IMR-90 (cell line): ENCODE data around the gene TBC1D24. TPM values are rescaled to one million over a fixed set of nuclear protein-coding genes. Genes with fewer than 3 reads are reported as not detected.

ENCODE experiments used
- ATAC-seq: fragments of 200-7000 bp; cut with Tn5 transposase; 2 replicates; pipeline ENCODE4 v1.9.1; 2020; ENCODE audit warnings: low read depth, mild to moderate bottlenecking, moderate library complexity
- BruUV-seq: library from RNA; stranded (reverse); fragments of 400-500 nt; replicated peaks from 2 replicates; lab custom pipeline; 2021; lab: Mats Ljungman, UMichigan
- CTCF ChIA-PET: fragments of 300-600 bp; formaldehyde crosslinking; extraction: SDS; loops from one replicate; lab custom pipeline; 2021; ENCODE audit warnings: antibody characterized with exemption; lab: Yijun Ruan, JAX
- POLR2A ChIA-PET: fragments of 300-600 bp; sonication (Branson Sonifier 250); formaldehyde crosslinking; loops from one replicate; lab custom pipeline; 2022; ENCODE audit warnings: antibody characterized with exemption; ENCODE audit not compliant: unreplicated experiment; lab: Charles Lee
- DNase-seq: peaks from one replicate; pipeline ENCODE4 v3.0.0; 2013
- H2AFZ ChIP-seq: replicated peaks from 2 replicates; pipeline ENCODE3; 2013; ENCODE audit warnings: low read length, mild to moderate bottlenecking; ENCODE audit not compliant: poor library complexity
- H2AK5ac ChIP-seq: 2 replicates; pipeline ENCODE4 v1.6.1; 2013; ENCODE audit warnings: low read depth, low read length, inconsistent platforms
- H2AK9ac ChIP-seq: replicated peaks from 2 replicates; pipeline ENCODE3; 2013; ENCODE audit warnings: mild to moderate bottlenecking, low read depth, low read length, moderate library complexity; ENCODE audit not compliant: poor library complexity
- H2BK120ac ChIP-seq: 2 replicates; pipeline ENCODE4 v1.6.1; 2013; ENCODE audit warnings: low read depth, low read length, inconsistent platforms
- H2BK15ac ChIP-seq: 3 replicates; pipeline ENCODE4 v1.6.1; 2013; ENCODE audit warnings: low read depth, low read length, inconsistent platforms
- H2BK20ac ChIP-seq: 2 replicates; pipeline ENCODE4 v1.6.1; 2013; ENCODE audit warnings: low read depth, mild to moderate bottlenecking, inconsistent platforms, low read length, moderate library complexity
- H2BK5ac ChIP-seq: 2 replicates; pipeline ENCODE4 v1.6.1; 2013; ENCODE audit warnings: mild to moderate bottlenecking, low read depth, low read length, inconsistent platforms; ENCODE audit not compliant: poor library complexity, severe bottlenecking
- H3K14ac ChIP-seq: replicated peaks from 2 replicates; pipeline ENCODE4 v1.6.1; 2013; ENCODE audit warnings: low read depth, low read length, inconsistent platforms
- H3K18ac ChIP-seq: 2 replicates; pipeline ENCODE4 v1.6.1; 2013; ENCODE audit warnings: low read depth, low read length, control low read depth
- H3K23ac ChIP-seq: 2 replicates; pipeline ENCODE4 v1.6.1; 2013; ENCODE audit warnings: low read depth, low read length, inconsistent platforms
- H3K27ac ChIP-seq: 2 replicates; pipeline ENCODE4 v1.5.1; 2013; ENCODE audit warnings: mild to moderate bottlenecking, control low read depth, low read length; ENCODE audit not compliant: insufficient read depth
- H3K27me3 ChIP-seq: 2 replicates; pipeline ENCODE4 v1.6.1; 2013; ENCODE audit warnings: low read length; ENCODE audit not compliant: control insufficient read depth, insufficient read depth
- H3K36me3 ChIP-seq: 2 replicates; pipeline ENCODE4 v1.6.1; 2013; ENCODE audit warnings: low read length, mixed read lengths; ENCODE audit not compliant: control insufficient read depth, insufficient read depth
- H3K4ac ChIP-seq: 2 replicates; pipeline ENCODE4 v1.6.1; 2013; ENCODE audit warnings: low read depth, low read length, inconsistent platforms
- H3K4me1 ChIP-seq: 2 replicates; pipeline ENCODE4 v1.6.1; 2013; ENCODE audit warnings: low read length, mixed read lengths; ENCODE audit not compliant: control insufficient read depth, insufficient read depth
- H3K4me2 ChIP-seq: 2 replicates; pipeline ENCODE4 v1.6.1; 2013; ENCODE audit warnings: low read depth, mild to moderate bottlenecking, control low read depth, low read length, moderate library complexity
- H3K4me3 ChIP-seq: 2 replicates; pipeline ENCODE4 v1.5.1; 2013; ENCODE audit warnings: low read depth, mild to moderate bottlenecking, control low read depth, low read length, moderate library complexity; ENCODE audit not compliant: insufficient read depth
- H3K56ac ChIP-seq: 2 replicates; pipeline ENCODE4 v1.6.1; 2013; ENCODE audit warnings: low read length, inconsistent platforms; ENCODE audit not compliant: insufficient read depth; ENCODE audit errors: extremely low read depth
- H3K79me1 ChIP-seq, 2 experiments: 2 replicates each; pipeline ENCODE4 v1.6.1; 2013; ENCODE audit warnings: low read length in 2 of 2, inconsistent platforms in 1 of 2, low read depth in 1 of 2
- H3K9ac ChIP-seq: 2 replicates; pipeline ENCODE4 v1.6.1; 2013; ENCODE audit warnings: low read depth, low read length, control low read depth
- H3K9me1 ChIP-seq: 2 replicates; pipeline ENCODE4 v1.6.1; 2013; ENCODE audit warnings: low read length, inconsistent platforms; ENCODE audit not compliant: insufficient read depth
- H3K9me3 ChIP-seq: 2 replicates; pipeline ENCODE4 v1.6.1; 2013; ENCODE audit warnings: low read length; ENCODE audit not compliant: control insufficient read depth, insufficient read depth
- H4K20me1 ChIP-seq: 2 replicates; pipeline ENCODE4 v1.6.1; 2013; ENCODE audit warnings: low read length, inconsistent platforms; ENCODE audit not compliant: insufficient read depth
- H4K5ac ChIP-seq: 2 replicates; pipeline ENCODE4 v1.6.1; 2013; ENCODE audit warnings: mild to moderate bottlenecking, low read depth, low read length, control low read depth
- H4K8ac ChIP-seq, 2 experiments: 2 replicates each; pipeline ENCODE4 v1.6.1; 2013; ENCODE audit warnings: low read depth in 2 of 2, low read length in 2 of 2, control low read depth in 1 of 2, inconsistent platforms in 1 of 2
- H4K91ac ChIP-seq: 2 replicates; pipeline ENCODE4 v1.6.1; 2013; ENCODE audit warnings: low read depth, low read length, inconsistent platforms; ENCODE audit not compliant: insufficient read depth
- BHLHE40 ChIP-seq: fragments of 150-350 bp; IDR thresholded peaks from 2 replicates; pipeline ENCODE4 v1.6.1; 2016; ENCODE audit warnings: mild to moderate bottlenecking, low read depth, low read length
- CHD1 ChIP-seq: IDR thresholded peaks from 2 replicates; pipeline ENCODE4 v1.6.1; 2012; ENCODE audit warnings: low read depth, low read length, improper control_type of control experiment
- CTCF ChIP-seq: conservative IDR thresholded peaks from 2 replicates; pipeline ENCODE4 v1.5.1; 2012; ENCODE audit warnings: mild to moderate bottlenecking, low read depth, low read length, improper control_type of control experiment
- FOS ChIP-seq: fragments of 150-350 bp; IDR thresholded peaks from 2 replicates; pipeline ENCODE4 v1.6.1; 2016; ENCODE audit warnings: low read depth, low read length
- MAFK ChIP-seq: IDR thresholded peaks from 2 replicates; pipeline ENCODE4 v1.6.1; 2012; ENCODE audit warnings: low read depth, low read length, improper control_type of control experiment
- NFE2L2 ChIP-seq: fragments of 150-350 bp; IDR thresholded peaks from 2 replicates; pipeline ENCODE4 v1.6.1; 2016; ENCODE audit warnings: low read depth, mild to moderate bottlenecking, low read length
- POLR2A ChIP-seq: IDR thresholded peaks from 2 replicates; pipeline ENCODE4 v1.6.1; 2012; ENCODE audit warnings: mild to moderate bottlenecking, low read depth, low read length
- RAD21 ChIP-seq: IDR thresholded peaks from 2 replicates; pipeline ENCODE4 v1.6.1; 2012; ENCODE audit warnings: low read length, improper control_type of control experiment
- RCOR1 ChIP-seq: IDR thresholded peaks from 2 replicates; pipeline ENCODE4 v1.6.1; 2012; ENCODE audit warnings: mild to moderate bottlenecking, low read length, improper control_type of control experiment; ENCODE audit not compliant: insufficient replicate concordance
- USF2 ChIP-seq: fragments of 150-350 bp; IDR thresholded peaks from 2 replicates; pipeline ENCODE4 v1.6.1; 2017; ENCODE audit warnings: mild to moderate bottlenecking, antibody characterized with exemption, low read length, low read depth
- WGBS, 2 experiments: methylation state at CpG; one replicate each; pipeline versions ENCODE4 v1.1.5 to v1.1.7; 2013; ENCODE audit warnings: missing lambda C conversion rate in 2 of 2; ENCODE audit not compliant: insufficient read length in 1 of 2; ENCODE audit errors: extremely low coverage in 2 of 2; 5-methylcytosine and 5-hydroxymethylcytosine counted together
- dilution Hi-C: fragments of 300-500 bp; cut with HindIII; formaldehyde crosslinking; loops from one replicate; pipeline ENCODE4 v1.14.3; 2018; ENCODE audit warnings: low sequenced_read_pairs; ENCODE audit not compliant: unreplicated experiment
- in situ Hi-C: fragments of 300-500 bp; cut with MboI; formaldehyde crosslinking; loops from 3 replicates; pipeline ENCODE4 v1.14.3; 2019; ENCODE audit warnings: low sequenced_read_pairs, inconsistent platforms, mixed read lengths
- intact Hi-C: fragments of 100-400 bp; cut with micrococcal nuclease; formaldehyde crosslinking; loops from 2 replicates; pipeline ENCODE4 v1.10.0; 2022
- polyA plus RNA-seq, 3 experiments: library from polyadenylated mRNA; depleted of rRNA; stranded (reverse); fragments of >200 nt; gene quantifications; 2 replicates each; pipeline ENCODE4 v1.2.3, GENCODE V29; 2012; ENCODE audit warnings: low replicate concordance in 1 of 3
- total RNA-seq: library from RNA; depleted of rRNA; stranded (reverse); fragments of >200 nt; gene quantifications from 2 replicates; pipeline ENCODE4 v1.2.3, GENCODE V29; 2012

The TBC1D24 gene
- total and polyA plus RNA-seq, 2 of the 4 experiments (the other 2 are of a cell fraction) = 7.5 to 13.4 TPM

GRCh38 chr16:2468233-2468724 is 6.6 kb upstream of the TBC1D24 start (continued):
- TF ChIP-seq MAFK = no peak

- H4K20me1 ChIP-seq = 0 out of 2 replicates have a peak, but pooled peaks cover 5% of the 10 kb centered on the region
- no peak overlapping the region for H3K23ac ChIP-seq
- ChIA-PET POLR2A (no interaction called here), CTCF (interaction anchor here (1.2 kb wide), 1 partner anchor 33 kb away, joined by 4 read pairs; no protein-coding TSS in a partner anchor)
- no peak overlapping the region for H3K9ac ChIP-seq
- no peak overlapping the region for H4K91ac ChIP-seq
- H3K79me1 ChIP-seq = peaks cover 5 to 15% of the 10 kb centered on the region in 2 experiments; a peak in 1 of 4 replicates
- no peak overlapping the region for H4K5ac ChIP-seq
- dilution Hi-C loops (no loop called here), intact Hi-C loops (no loop called here), in situ Hi-C loops (no loop called here)
- peaks cover 8% of the 10 kb centered on the region for H3K9me1 ChIP-seq
- peak overlapping the region; percentile 95 for H2AFZ ChIP-seq
- no peak overlapping the region for H3K14ac ChIP-seq
- peak overlapping the region; percentile 92 for H3K4me2 ChIP-seq
- BruUV-seq = no TSS peak
- H3K4ac ChIP-seq = no peak overlapping the region
- no peak overlapping the region for H2BK5ac ChIP-seq
- DNase-seq (no peak), ATAC-seq (no peak)
- no peak overlapping the region for H3K27ac ChIP-seq
- no peaks in the 10 kb centered on the region; the same call in 1 of the 2 replicates for H3K27me3 ChIP-seq
- no peaks in the 10 kb centered on the region for H3K9me3 ChIP-seq
- no peak overlapping the region for H3K4me3 ChIP-seq
- H3K18ac ChIP-seq = no peak overlapping the region
- no peak overlapping the region for H4K8ac ChIP-seq
- H2BK120ac ChIP-seq = no peak overlapping the region
- H3K56ac ChIP-seq = no peak overlapping the region
- no peak overlapping the region for H2BK15ac ChIP-seq
- peak overlapping the region; percentile 49; the same call in 1 of the 2 replicates for H2AK5ac ChIP-seq
- 36% methylated on average over 6 of the region's 14 CpGs; no CpG with 5 or more reads in 1 of the 2 experiments for WGBS, 2 experiments
- H2BK20ac ChIP-seq = no peak overlapping the region
- peak overlapping the region; percentile 97 for H2AK9ac ChIP-seq
- H3K36me3 ChIP-seq = no peaks in the 10 kb centered on the region
- H3K4me1 ChIP-seq = peaks cover 20% of the 10 kb centered on the region
- TF ChIP-seq CTCF = no peak
- no peak for TF ChIP-seq RCOR1
- TF ChIP-seq MAFK = no peak
- no peak for TF ChIP-seq CHD1
- no peak for TF ChIP-seq RAD21
- no peak for TF ChIP-seq NFE2L2
- TF ChIP-seq POLR2A = no peak
- no peak for TF ChIP-seq FOS
- no peak for TF ChIP-seq BHLHE40
- TF ChIP-seq USF2 = no peak
These were observed 6.1 kb upstream of the TBC1D24 start for GRCh38 chr16:2468725-2469398.
